Fibroblast of skin of scalp (primary cell): ENCODE results near the gene PDE5A.

ENCODE experiments used
- DNase-seq: peaks from one replicate; pipeline ENCODE4 v3.0.0-alpha.2; 2013

The PDE5A gene

DNA sequence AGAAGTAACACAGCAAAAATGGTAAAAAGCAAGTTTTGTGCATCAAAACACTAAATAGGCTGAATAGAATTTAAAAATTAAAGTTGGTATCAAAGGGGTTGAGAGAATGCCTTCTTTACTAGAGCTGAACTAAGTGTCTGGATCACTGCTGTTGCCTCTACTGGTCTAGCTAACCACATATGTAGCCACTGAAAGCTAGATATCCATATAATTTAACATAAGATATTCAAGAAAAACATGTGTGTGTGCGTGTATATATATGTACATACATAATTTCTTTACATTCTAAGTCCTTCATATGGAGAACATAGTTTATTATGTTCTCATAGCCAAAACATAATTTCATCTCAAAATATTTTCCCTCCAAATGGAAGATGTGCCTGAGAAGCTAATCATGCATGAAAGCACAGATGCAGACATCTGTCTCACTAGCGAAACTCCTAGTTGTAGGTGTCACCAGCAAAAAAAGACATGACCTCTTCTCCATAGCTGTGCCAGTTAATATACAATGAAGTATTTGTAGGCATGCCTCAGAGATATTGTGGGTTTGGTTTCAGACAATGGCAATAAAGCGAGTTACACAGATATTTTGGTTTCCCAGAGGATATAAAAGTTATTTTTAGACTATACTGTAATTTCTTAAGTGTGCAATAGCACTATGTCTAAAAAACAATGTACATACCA lies 47.3 kb downstream of the PDE5A start:
- no peak for DNase-seq

DNA sequence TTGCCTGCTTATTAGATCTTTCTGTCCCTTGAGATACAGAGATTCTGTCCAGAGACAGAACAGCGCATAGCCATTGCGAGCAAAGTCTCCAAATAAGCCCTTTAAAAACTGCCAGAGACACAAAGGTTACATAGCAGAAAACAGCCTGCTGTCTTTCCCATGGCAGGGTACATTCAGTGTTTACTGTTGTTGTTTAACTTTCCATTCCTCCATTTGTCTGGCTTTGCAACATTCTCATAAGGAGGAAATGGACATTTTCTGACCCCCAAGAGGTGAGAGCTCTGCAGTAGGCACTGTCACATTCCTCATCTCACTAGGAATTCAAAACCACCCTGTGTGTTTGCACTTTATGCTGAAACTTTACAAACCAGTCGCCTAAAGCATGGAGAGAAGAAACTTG lies 48.3 kb downstream of the PDE5A start:
- DNase-seq, result no peak

DNA sequence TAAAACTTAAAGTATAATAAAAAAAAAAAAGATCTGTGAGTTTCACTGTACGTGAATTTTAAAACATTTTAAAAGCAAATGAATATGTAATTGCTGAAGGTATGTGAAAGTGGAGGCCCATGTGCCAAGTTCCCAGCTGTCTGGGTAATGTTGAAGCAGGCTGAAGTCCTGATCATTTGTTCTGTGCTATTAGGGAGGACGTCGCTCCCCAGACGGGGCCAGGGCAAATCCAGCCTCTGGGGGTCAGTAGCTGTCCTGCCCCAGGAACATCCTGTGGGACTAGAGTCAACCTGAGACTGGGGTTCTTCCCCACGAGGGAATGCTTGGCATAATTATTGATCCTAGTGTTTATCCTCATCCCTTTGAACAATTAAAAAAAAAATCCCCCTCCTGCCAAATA lies 48.8 kb downstream of the PDE5A start:
- DNase-seq, result no peak

DNA sequence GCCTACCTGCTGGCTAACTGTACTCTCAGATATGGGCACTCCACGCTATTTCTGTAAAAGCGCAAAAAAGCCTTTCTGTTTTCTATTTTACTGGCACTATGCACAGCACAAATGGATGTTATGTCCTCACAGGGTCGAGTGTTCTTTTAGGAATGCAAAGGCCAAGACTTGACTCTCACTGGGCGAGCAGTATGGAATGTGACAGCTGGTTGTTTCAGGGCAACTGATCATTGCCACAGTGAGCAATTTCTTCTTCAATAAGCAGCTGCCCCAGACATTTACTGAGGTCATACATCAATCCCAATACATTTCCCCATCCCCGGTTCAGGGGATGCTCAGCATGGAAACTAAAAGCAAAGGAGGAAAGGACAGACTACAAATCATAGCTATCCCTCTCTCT lies 58.2 kb downstream of the PDE5A start:
- DNase-seq, result peak; percentile 46

DNA sequence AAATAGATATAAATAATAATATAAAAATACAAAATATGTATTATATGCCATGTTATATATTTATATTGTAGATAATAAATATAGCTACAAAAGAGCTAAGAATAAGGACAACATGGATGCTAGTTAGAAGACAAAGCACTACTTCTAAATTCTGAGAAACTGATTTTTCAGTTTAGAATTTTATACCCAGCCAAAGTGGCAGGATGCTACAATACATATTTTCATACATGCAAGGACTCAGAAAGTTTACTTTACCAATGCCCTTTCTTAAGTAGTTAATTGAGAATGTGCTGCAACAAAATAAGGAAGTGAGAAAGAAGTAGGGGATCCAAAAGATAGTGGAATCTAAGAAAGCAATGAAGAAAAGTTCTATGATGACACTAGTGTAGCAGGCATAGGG lies 64.5 kb downstream of the PDE5A start:
- no peak for DNase-seq

DNA sequence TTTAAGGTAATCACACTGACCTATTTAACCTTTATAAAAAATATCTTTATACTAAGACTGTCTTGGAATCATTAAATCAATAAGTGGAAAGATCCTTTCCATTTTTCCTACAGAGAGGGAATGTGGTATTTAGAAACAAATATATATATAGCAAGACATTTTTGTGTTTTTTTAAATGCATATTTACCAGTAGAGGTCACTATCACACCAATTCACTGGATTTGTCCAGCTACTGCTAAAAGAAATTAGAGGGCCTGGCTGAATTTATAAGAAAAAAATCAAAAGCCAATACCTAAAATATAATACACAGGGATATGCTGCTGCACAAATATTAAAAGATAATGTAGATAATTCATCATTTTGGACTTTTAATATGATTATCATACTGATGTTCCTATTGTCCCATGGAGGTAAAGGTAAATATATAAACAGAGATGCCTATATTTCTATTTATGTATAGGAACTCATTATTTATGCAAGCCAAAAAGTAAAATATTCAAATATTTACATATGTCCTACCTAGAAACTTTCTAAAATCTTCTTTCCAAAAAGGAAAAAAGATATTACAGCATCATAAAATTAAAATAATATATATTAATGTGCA lies 69.5 kb downstream of the PDE5A start:
- peak; percentile 68 for DNase-seq

DNA sequence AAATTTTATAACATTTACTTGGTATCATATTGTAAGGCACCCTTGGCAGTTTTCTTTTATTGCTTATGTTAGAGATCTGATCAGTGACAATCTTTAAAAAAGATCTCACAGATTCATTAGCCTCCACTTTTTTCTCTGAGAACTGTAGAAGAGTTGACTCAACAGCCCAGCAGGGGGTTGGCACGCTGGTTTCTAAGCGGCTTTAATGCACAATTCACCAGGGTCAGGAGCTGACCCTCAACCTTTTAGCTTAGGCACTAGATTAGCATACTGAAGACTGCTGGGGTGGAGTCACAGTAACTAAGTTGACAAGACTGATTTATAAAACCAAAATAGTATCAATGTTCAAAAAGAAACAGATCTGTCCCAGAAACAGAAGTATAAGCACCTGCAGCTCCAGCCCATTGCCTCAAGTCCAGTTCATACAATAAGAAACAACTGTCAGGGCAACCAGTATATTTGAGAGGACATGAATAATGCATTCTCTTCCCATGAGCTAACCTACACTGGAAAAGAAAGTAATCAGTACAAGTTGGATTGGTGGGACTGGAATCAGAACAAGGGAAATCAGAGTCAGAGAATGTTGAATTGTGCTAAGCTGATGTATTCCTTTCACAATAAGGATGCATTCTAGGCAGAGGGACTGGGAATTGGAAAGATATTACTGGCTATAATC lies 77.6 kb downstream of the PDE5A start:
- peak; percentile 11 for DNase-seq

DNA sequence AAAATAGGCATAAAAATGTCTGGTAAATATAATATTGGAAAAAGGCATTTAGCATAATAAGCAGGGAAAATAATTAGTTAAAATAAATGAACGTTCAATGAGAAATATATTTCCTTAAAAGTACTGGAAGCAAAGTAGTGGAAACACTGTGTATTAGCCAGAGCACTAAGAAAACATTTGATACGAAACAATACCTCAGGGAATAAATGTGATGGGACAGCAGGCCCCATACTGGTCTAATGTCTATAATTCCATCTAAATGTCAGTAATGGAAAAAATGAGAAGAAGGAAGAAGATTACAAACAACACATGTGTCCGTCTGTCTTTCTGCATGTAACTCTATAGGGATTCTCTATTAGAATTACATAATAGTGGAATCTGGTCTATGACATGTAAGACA lies 79.0 kb downstream of the PDE5A start:
- DNase-seq, result no peak

DNA sequence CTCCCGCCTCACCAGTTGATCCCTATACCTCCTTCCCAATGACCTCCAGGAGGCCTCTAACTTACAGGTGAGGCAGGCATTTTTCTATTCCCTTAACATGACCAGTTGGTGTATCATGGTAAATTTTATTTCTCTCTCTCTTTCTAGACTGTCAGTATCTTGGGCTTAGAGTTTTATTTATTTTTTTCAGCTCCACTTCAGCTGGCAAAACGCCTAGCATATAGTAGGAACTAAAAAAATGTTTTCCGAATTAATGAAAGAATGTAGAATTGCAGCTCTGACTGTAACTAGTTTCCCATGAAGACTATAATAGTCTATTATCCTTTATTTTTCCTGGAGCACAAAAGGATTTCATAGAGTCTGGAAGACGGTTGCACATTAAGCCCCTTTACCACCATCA lies 84.8 kb downstream of the PDE5A start:
- DNase-seq, result peak; percentile 53

DNA sequence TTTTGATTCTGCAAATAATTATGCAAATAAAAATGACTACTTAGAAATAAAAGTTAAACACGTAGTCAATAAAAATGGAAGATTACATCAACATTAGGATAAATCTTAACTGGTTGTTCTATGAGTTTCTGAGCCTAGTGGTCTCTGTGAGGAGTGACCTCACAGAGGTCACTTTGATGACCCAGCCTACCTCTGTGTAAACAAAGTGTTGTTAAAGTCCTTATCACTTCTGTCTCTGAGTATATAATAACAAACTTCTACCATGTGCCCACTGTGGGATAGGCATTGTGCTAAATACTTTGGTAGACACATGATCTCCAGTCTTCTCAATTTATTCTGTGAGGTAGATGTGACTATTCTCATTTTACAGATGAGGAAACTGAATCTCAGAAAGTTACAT lies 85.4 kb downstream of the PDE5A start:
- DNase-seq, result no peak

DNA sequence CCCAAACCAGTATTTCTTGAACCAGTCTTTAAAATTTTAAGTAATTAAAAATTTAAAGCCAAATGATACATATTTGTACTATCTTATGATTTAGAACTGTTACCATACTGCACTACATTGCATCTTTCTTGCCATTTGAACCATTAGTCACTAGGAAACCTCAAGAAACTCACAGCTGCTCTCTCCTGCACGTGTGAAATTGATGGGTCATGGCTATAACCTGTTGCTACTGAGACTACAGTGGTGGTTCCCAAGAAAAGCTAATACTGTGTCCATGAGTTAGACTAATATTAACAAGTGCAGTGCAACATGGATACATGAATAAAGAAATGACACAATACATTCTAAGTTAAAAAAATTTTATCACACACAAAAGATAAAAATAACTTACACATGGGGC lies 88.4 kb downstream of the PDE5A start:
- no peak for DNase-seq

DNA sequence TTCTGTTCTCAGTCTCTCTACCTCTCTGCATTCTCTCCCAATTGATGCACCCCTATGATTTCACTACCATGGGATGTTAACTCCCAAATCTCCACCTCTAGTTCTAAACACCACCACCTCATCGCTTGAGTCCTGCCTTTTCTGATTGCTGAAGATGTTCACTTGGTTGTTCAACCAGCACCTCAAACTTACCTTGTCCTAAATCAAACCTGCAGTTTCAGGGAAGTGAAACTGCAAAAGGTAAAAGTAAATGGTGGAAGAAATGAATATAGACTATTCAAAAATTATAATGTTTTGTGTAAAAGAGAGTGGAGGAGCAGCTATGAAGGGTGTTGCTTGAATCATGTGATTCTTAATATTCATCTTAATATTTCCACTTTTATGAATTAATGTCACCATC lies 91.0 kb downstream of the PDE5A start:
- DNase-seq, result no peak

DNA sequence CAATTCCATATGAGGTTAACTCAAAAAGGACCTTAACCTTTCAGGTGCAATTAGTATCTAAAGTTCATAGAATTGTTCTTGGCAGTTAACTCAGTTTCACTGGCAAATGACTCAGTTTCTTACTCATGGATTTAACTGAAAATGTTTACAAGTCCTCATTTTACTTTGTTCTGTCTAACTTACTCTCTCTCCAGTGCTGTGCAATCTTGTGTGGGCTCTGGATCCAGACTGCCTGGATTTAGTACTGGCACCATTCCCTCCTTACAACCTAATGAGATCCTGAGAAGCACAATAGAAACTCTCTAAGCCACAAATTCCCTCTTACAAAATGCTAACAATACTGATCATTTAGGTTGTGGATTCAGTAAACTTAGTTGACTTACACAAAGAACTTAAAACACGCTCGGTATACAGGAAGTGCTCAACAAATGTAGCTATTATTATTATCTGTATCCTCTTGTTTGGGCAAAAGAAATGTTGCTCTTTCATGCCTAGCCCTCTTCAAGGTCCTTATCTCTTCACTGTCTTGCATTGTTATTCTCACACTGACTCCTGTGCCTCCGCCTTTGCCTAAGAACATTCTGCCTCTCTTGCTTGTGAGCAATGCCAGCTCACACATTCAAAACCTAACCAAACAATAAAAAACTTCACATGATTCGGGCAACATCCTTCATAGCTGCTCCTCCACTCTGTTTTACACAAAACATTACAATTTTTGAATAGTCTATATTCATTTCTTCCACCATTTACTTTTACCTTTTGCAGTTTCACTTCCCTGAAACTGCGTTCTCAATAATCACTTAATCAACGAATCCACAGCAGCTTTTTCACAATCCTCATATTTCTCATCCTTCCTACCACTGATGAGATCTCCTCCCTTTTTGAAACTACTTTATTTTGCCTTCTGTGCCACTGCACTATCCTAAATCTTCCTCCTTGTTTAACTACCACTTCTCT lies 91.8 kb downstream of the PDE5A start:
- no peak for DNase-seq

DNA sequence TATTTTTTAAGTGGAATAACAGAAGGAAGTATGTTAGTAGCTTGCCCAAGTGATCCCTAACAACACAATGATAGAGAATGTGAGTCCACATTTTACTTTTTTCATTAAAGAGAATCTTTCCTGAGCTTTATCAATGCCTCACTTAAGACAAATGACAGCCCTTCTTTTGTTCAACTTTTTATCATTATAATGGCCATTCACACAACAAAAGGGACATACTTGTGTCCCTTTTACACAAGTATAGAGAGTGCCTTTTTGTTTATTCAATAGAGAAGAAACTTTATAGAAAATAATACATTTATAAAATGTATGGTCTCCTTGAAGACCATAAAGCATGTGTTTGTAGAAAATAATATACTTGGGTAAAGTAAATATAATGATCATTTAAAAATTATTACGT lies 96.3 kb downstream of the PDE5A start:
- no peak for DNase-seq

DNA sequence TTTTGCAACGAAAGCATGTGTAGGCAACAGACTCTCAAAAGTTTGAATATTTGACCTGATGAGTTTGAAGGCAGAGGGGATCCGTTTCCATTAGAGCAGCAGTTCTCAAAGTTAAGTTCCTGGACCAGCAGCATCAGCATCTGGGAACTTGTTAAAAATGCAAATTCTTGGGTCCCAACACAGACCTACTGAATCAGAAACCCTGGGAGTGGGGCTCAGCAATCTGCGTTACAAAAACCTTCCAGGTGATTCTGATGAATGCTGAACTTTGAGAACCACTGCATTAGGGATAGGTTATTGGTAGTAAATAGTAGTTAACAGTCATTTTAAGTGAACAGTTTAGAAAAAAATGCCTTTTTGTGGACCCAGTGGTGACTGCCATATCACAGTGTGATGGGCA lies 98.8 kb downstream of the PDE5A start:
- no peak for DNase-seq

DNA sequence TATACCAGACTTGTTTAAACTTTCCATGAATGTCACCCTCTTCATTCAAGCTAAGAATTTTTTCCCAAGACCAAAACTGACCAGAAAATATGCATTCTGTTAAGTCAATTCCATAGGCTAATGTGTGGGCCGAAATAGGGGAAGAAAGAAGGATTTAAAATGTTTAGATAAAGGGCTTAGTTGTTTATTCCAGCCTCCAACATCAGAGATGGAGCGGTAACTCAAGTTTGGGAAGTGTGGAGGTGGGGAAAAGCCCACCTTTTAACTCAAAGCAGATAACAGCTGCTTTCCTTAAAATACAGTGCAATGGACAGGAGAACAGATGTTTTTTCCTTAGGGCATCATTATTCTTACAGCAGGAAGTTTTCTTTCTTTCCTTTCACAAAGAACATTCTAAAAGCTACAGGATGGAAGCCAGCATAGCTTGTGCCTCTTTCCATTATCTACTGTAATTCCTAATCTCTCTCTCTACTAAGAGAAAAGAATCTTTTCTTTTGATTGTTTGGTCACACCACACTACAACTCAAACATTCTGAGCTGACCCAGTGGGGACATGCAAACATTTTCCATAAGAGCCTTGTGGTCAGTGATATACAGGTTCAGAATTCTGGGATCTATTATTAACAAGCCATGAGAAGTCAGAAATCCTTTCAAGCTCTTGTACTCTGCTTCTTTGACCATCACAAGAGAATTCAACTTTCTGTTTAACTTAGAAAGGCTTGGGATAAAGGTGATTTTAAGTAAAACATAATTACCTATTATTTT lies 101.6 kb downstream of the PDE5A start:
- no peak for DNase-seq

DNA sequence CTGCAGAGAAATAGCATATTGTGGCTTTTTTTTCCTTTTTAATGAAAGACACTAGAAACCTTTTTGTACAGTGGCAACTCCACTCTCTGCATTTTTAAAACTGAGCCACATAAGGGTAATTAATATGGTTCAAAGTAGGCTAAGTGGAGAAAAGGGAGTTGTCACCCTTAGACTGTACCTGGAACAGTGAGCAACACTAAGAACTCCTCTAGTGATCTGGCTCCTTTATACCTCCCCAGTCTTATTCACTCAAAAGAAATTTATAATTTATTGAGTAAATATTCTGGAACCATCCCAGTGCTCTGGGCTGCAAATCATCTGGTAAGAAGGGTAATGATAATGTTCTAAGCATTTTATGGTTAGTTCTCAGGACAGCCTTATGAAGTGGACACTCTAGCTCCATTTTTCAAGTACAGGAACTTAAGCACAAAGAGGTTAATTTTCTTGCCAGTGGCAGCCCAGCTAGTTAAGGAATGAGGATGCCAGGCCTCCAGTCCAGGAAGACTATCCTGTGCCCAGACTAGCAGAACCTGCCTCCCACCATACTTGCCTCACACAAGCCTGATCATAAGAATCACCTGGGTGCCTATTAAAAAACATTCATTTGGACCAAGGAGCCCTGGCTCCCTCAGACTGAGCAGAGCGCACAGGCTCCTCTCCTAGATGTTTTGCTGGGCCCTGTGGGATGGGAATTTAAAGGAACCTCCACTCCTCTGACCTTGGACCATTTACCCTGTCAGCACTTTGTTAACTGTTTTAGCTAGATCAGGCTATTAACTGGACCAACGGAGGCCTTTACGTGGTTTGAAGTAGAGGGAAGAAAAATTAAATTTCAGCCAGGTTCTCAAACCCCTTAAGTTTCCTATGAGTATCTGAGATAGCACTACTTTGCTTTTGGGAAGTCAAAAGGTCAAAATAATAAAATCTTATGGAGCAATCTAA lies 102.6 kb downstream of the PDE5A start:
- DNase-seq, result no peak

DNA sequence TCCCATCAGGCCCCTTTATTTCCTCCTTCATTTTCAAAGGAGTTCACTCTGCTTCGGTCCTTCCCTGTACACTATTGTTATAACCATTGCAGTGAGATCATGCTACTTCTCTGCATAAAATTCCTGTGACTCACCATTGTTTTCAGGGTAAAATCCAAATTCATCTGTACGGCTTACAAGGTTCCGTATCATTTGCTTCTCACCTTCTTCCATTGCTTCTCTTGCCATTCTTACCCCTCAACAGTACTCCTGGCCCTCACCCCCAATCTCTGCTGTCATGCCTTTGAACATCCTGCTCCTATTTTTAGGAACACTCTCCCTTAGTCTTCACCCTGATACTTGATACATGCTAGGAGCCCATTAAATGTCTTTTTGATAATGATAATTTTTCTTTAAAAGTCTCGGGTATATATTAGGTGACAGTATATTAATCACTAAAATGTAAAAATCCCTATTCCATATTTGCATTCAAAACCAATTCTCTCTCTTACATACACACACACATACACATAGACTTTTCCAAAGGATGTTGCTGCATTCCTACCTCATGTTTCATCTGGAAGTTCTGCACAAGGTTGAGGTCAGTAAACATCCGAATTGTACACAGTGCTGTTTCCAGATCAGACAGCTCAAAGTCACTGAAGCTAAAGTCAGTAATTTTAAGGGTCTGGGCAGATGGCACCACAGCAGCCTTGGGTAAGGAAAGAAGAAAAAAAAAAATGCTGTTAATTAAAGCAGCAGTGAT lies 103.4 kb downstream of the PDE5A start:
- peak; percentile 69 for DNase-seq

DNA sequence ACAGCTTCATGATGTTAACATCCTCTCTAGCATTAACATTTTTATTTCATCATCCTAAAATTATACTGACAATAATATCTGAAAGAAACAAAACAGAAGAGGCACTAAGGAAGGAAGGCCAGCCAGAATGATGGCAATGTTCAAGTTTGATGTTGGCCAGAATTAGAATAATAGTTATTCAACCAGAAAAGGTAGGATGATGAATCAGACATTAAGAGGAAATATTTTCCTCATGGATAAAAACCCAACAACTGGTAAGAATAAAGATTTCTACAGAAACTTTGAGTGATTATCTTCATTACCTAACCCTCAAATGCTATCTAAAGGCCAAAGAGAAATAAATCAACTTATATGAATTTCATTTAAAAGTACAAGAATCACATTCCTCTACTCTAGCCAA lies 105.2 kb downstream of the PDE5A start:
- no peak for DNase-seq

DNA sequence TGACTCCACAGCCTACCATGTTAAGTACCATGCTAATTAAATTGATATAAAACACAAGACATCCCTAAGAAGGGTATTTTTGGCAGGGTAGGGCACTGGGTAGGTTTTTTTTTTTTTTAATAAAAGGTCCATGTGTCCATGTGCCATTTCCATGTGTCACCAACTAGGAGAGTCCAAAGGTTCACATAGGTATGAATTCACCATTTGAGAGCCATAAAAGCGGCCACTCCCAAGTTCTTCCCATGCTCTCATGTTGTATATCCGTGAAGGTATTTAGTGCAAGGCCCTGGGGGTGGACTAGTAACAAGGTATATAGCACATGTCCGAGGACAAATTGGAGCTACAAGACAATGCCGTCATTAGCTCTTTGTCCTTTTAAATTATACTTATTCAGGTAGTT lies 107.3 kb downstream of the PDE5A start:
- no peak for DNase-seq
